ENCODE measurements around the gene VSTM4. TPM values are rescaled to one million over a fixed set of nuclear protein-coding genes. Genes with fewer than 3 reads are reported as not detected.

VSTM4 gene
- total and polyA plus RNA-seq, 9 of the 15 experiments (the other 6 are each of a cell fraction or from before 2014, with no cell fraction given) = 1.0 to 7.9 (median 3.0) TPM

DNA sequence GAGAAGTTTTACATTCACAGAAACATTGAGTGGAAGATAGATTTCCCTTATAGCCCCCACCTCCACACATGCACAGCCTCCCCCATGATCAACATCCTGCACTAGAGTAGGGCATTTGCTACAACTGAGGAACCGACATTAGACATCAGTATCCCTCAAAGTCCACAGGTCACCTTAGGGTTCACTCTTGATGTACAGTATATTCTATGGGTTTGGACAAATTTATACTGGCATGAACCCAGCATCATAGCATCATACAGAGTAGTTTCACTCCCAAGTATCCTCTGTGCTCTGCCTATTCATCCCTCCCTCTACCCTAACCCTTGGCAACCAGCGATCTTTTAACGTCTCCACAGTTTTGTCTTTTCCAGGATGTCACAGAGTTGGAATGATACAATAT is 64.4 kb downstream of the VSTM4 start (continued):
- TF ChIP-seq CEBPG (CRISPR knock-in tag; IDR thresholded peaks at IDR 0.05) (no peak), CEBPG (tag; conservative IDR thresholded peaks at IDR 0.05 in 1 of 2, IDR thresholded peaks at IDR 0.05 in 1 of 2) (no peak), ZNF347 (CRISPR knock-in tag; IDR thresholded peaks at IDR 0.05; ENCODE audit: low read depth) (no peak), ZNF140 (CRISPR knock-in tag; IDR thresholded peaks at IDR 0.05) (no peak), RBM22 (IDR thresholded peaks at IDR 0.05; ENCODE audit: low read depth, low read length, poor library complexity, severe bottlenecking) (no peak), NR2F6 (CRISPR knock-in tag; IDR thresholded peaks at IDR 0.05) (no peak), HMGN3 (IDR thresholded peaks at IDR 0.05; ENCODE audit: borderline replicate concordance, extremely low read depth, insufficient read length, low read depth, low read length) (no peak)

DNA sequence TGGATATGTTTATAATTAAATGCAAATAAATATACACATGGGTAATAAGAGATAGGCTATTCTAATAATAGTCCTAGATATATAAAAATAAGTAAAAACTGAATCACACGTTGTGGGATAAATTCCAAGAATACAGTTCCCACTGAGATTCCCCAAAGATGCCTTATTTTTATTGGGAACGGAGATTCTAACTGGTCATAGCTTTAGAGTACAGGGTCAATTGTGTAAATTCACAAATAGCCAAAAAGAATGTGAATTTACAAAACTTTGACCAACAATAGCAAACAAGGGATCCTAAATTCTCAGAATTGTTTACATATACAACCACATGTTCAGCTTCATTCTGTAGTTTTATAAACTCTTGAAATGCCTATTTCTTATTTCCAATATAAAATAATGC is 65.0 kb downstream of the VSTM4 start:
- Histone ChIP-seq H2AFZ (ENCODE audit: low read depth, low read length) (no peak overlapping the region), H4K20me1 (replicated peaks; ENCODE audit: control insufficient read depth, insufficient read depth, low read length) (no peaks in the 10 kb centered on the region), H3K27me3 (ENCODE audit: control insufficient read depth in 2 of 2, insufficient read depth in 2 of 2, low read length in 2 of 2) (no peaks in the 10 kb centered on the region), H3K27ac (ENCODE audit: extremely low read depth, low read depth, low read length) (no peak overlapping the region), H3K9me1 (ENCODE audit: control insufficient read depth, insufficient read depth, low read length) (no peaks in the 10 kb centered on the region), H3K36me3 (ENCODE audit: control insufficient read depth, insufficient read depth, low read length) (no peaks in the 10 kb centered on the region), H3K4me3 (no peak overlapping the region), H3K9ac (ENCODE audit: insufficient read depth in 1 of 2, low read depth in 2 of 2, low read length in 2 of 2) (no peak overlapping the region), H3K4me1 (replicated peaks in 1 of 2; ENCODE audit: control insufficient read depth in 2 of 2, insufficient read depth in 2 of 2, low read length in 2 of 2) (no peaks in the 10 kb centered on the region), H3K9me3 (replicated peaks; ENCODE audit: control insufficient read depth, insufficient read depth, low read depth, low read length) (no peaks in the 10 kb centered on the region), H3K79me2 (ENCODE audit: control insufficient read depth, insufficient read depth, low read length) (no peaks in the 10 kb centered on the region), H3K4me2 (ENCODE audit: insufficient read depth, low read length) (no peak overlapping the region)
- ChIA-PET CTCF (ENCODE audit: low intra/inter-chr PET ratio) (no interaction called here), POLR2A (no interaction called here)
- intact Hi-C loops (cut with micrococcal nuclease) (no loop called here), in situ Hi-C loops (cut with MboI) (no loop called here)
- 20% methylated on average over 2 of the region's 2 CpGs for WGBS (ENCODE audit: insufficient coverage, low coverage, missing lambda C conversion rate)
- ATAC-seq (no peak), FAIRE-seq (no peak), DNase-seq (ENCODE audit: extremely low read depth in 1 of 4, low spot score in 3 of 4) (no peak)
- BruUV-seq (replicated peaks) = no TSS peak
- TF ChIP-seq, protein P1, sequence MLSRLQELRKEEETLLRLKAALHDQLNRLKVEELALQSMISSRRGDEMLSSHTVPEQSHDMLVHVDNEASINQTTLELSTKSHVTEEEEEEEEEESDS (CRISPR knock-in tag; IDR thresholded peaks at IDR 0.05) = no peak
- TF ChIP-seq, protein P2, sequence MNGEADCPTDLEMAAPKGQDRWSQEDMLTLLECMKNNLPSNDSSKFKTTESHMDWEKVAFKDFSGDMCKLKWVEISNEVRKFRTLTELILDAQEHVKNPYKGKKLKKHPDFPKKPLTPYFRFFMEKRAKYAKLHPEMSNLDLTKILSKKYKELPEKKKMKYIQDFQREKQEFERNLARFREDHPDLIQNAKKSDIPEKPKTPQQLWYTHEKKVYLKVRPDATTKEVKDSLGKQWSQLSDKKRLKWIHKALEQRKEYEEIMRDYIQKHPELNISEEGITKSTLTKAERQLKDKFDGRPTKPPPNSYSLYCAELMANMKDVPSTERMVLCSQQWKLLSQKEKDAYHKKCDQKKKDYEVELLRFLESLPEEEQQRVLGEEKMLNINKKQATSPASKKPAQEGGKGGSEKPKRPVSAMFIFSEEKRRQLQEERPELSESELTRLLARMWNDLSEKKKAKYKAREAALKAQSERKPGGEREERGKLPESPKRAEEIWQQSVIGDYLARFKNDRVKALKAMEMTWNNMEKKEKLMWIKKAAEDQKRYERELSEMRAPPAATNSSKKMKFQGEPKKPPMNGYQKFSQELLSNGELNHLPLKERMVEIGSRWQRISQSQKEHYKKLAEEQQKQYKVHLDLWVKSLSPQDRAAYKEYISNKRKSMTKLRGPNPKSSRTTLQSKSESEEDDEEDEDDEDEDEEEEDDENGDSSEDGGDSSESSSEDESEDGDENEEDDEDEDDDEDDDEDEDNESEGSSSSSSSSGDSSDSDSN (IDR thresholded peaks at IDR 0.05; ENCODE audit: borderline replicate concordance in 1 of 2, low read depth in 2 of 2, low read length in 2 of 2) = no peak
- TF ChIP-seq ZNF274 (IDR thresholded peaks at IDR 0.05; ENCODE audit: borderline replicate concordance, low read depth, low read length) (no peak), KAT2B (IDR thresholded peaks at IDR 0.05; ENCODE audit: low read depth, low read length) (no peak), ZNF507 (tag; conservative IDR thresholded peaks at IDR 0.05) (no peak)
